Neural cell (in vitro differentiated cells): ENCODE data around the gene CRABP2. TPM values are rescaled to one million over a fixed set of nuclear protein-coding genes. Genes with fewer than 3 reads are reported as not detected.

ENCODE experiments used
- H2AFZ ChIP-seq: fragments of 200-600, 300-800 bp; sonication (generic), shearing (Covaris generic); 2 replicates; pipeline ENCODE4 v1.6.0; 2014; ENCODE audit warnings: low read depth, mild to moderate bottlenecking, antibody characterized with exemption, low read length, moderate library complexity
- H3F3A ChIP-seq: fragments of 200-600 bp; shearing (Covaris generic); 2 replicates; pipeline ENCODE4 v1.6.1; 2016; ENCODE audit warnings: mild to moderate bottlenecking, moderate library complexity, mixed read lengths, antibody characterized with exemption, low read length; ENCODE audit not compliant: insufficient read depth, poor library complexity, severe bottlenecking
- H3K27ac ChIP-seq: fragments of 200-600, 300-800 bp; sonication (generic), shearing (Covaris generic); 2 replicates; pipeline ENCODE4 v1.5.1; 2014; ENCODE audit warnings: mild to moderate bottlenecking, low read length, moderate library complexity
- H3K27me3 ChIP-seq: fragments of 300-800, 200-600 bp; sonication (generic), shearing (Covaris generic); 2 replicates; pipeline ENCODE4 v1.6.0; 2014; ENCODE audit warnings: mild to moderate bottlenecking, low read depth, low read length, moderate library complexity; ENCODE audit not compliant: insufficient read depth
- H3K36me3 ChIP-seq: fragments of 300-800, 200-600 bp; sonication (generic), shearing (Covaris generic); 2 replicates; pipeline ENCODE4 v1.5.1; 2014; ENCODE audit warnings: mild to moderate bottlenecking, antibody characterized with exemption, low read length, moderate library complexity; ENCODE audit not compliant: insufficient read depth
- H3K4me2 ChIP-seq: fragments of 300-800, 200-600 bp; sonication (generic), shearing (Covaris generic); 2 replicates; pipeline ENCODE4 v1.6.0; 2014; ENCODE audit warnings: mild to moderate bottlenecking, low read length
- H3K4me3 ChIP-seq: fragments of 300-800, 200-600 bp; sonication (generic), shearing (Covaris generic); 2 replicates; pipeline ENCODE4 v1.5.1; 2014; ENCODE audit warnings: mild to moderate bottlenecking, low read length, moderate library complexity
- H3K79me2 ChIP-seq: fragments of 200-600 bp; shearing (Covaris generic); replicated peaks from 2 replicates; pipeline ENCODE4 v1.6.0; 2014; ENCODE audit warnings: mild to moderate bottlenecking, low read length, moderate library complexity; ENCODE audit not compliant: insufficient read depth
- H3K9ac ChIP-seq: fragments of 300-800, 200-600 bp; sonication (generic), shearing (Covaris generic); 2 replicates; pipeline ENCODE4 v1.6.1; 2016; ENCODE audit warnings: mild to moderate bottlenecking, low read length, mixed read lengths
- H3K9me2 ChIP-seq: fragments of 200-600 bp; shearing (Covaris generic); 2 replicates; pipeline ENCODE4 v1.6.1; 2016; ENCODE audit warnings: mild to moderate bottlenecking, low read length, mixed read lengths; ENCODE audit not compliant: insufficient read depth
- H3K9me3 ChIP-seq: fragments of 200-600, 300-800 bp; sonication (generic), shearing (Covaris generic); 2 replicates; pipeline ENCODE4 v1.6.1; 2016; ENCODE audit warnings: mild to moderate bottlenecking, mixed run types, low read length, moderate library complexity, mixed read lengths
- H4K20me1 ChIP-seq: fragments of 200-600 bp; shearing (Covaris generic); 2 replicates; pipeline ENCODE4 v1.6.1; 2016; ENCODE audit warnings: mild to moderate bottlenecking, mixed run types; ENCODE audit not compliant: insufficient read depth
- EP300 ChIP-seq: fragments of 450-650 bp; conservative IDR thresholded peaks from 2 replicates; pipeline ENCODE4 v1.6.1; 2014; ENCODE audit warnings: antibody characterized with exemption, mild to moderate bottlenecking, moderate library complexity; ENCODE audit not compliant: poor library complexity, severe bottlenecking
- EZH2 ChIP-seq: fragments of 200-600, 300-800 bp; shearing (Covaris generic), sonication (generic); IDR thresholded peaks from 2 replicates; pipeline ENCODE4 v1.6.1; 2014; ENCODE audit warnings: antibody characterized with exemption, low read length, borderline replicate concordance, mild to moderate bottlenecking; ENCODE audit not compliant: insufficient read depth, poor library complexity, severe bottlenecking
- MXI1 ChIP-seq: fragments of 450-650 bp; conservative IDR thresholded peaks from 2 replicates; pipeline ENCODE4 v1.6.1; 2014; ENCODE audit warnings: antibody characterized with exemption, mild to moderate bottlenecking; ENCODE audit not compliant: poor library complexity, severe bottlenecking
- POLR2AphosphoS5 ChIP-seq: IDR thresholded peaks from 2 replicates; pipeline ENCODE4 v1.6.1; 2012
- RAD21 ChIP-seq: fragments of 450-650 bp; conservative IDR thresholded peaks from 2 replicates; pipeline ENCODE4 v1.6.1; 2014; ENCODE audit warnings: antibody characterized with exemption, mild to moderate bottlenecking, moderate library complexity
- SMC3 ChIP-seq: fragments of 450-650 bp; conservative IDR thresholded peaks from 2 replicates; pipeline ENCODE4 v1.6.1; 2014; ENCODE audit warnings: antibody characterized with exemption, mild to moderate bottlenecking, moderate library complexity; ENCODE audit not compliant: poor library complexity
- TAF1 ChIP-seq: IDR thresholded peaks from 2 replicates; pipeline ENCODE4 v1.6.1; 2012; ENCODE audit warnings: low read depth
- polyA plus RNA-seq: library from polyadenylated mRNA; depleted of rRNA; stranded (reverse); fragments of >200 nt; gene quantifications from 2 replicates; pipeline ENCODE4 v1.2.3, GENCODE V29; 2014
- TF ChIP-seq, protein P1 (sequence below): IDR thresholded peaks from 2 replicates; pipeline ENCODE4 v1.6.1; 2012; ENCODE audit warnings: borderline replicate concordance
- TF ChIP-seq, protein P2 (sequence below): fragments of 450-650 bp; IDR thresholded peaks from 2 replicates; pipeline ENCODE4 v1.5.1; 2014; ENCODE audit warnings: antibody characterized with exemption, mild to moderate bottlenecking, moderate library complexity; ENCODE audit not compliant: poor library complexity, severe bottlenecking

The CRABP2 gene
- polyA plus RNA-seq, 1 donor from 2014 or later = 7.7 TPM

DNA sequence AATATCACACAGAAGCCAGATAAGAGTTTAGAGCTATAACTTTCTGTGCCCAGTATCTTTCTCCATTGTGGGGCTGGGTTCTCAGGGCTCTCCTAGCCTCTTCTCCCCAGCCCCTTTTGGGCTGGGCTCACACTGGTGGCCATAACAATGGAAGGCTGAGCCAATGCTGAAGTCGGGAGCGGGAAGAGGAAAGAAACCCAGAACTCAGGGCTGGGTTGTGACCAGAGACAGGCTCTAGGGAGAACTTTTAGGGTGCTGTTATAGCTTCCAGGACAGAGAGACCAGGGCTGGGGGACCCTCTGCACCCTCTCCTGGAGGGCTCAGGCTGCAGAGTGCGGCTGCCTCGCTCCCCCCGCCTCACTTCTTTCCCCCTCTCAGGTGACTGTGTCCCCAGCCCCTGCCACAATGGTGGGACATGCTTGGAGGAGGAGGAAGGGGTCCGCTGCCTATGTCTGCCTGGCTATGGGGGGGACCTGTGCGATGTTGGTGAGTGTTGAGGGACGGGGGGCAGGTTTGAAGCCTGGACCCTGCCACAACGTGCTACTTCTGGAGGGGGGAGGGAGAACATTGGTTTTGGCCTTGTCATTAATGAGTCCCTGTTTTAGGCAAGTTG lies 49.4 kb downstream of the CRABP2 start:
- Histone ChIP-seq H3K9me2 (no peaks in the 10 kb centered on the region), H3K9ac (no peak overlapping the region), H4K20me1 (no peaks in the 10 kb centered on the region), H3K9me3 (no peaks in the 10 kb centered on the region), H3K4me2 (no peak overlapping the region), H3K79me2 (no peaks in the 10 kb centered on the region), H3K27ac (no peak overlapping the region), H3K36me3 (no peaks in the 10 kb centered on the region), H3K4me3 (no peak overlapping the region), H3F3A (no peaks in the 10 kb centered on the region), H2AFZ (no peak overlapping the region), H3K27me3 (peaks cover 59% of the 10 kb centered on the region)
- TF ChIP-seq RAD21 (no peak), SMC3 (no peak), EP300 (no peak), EZH2 (no peak), MXI1 (no peak), POLR2AphosphoS5 (no peak), TAF1 (no peak)
- TF ChIP-seq, protein P1, sequence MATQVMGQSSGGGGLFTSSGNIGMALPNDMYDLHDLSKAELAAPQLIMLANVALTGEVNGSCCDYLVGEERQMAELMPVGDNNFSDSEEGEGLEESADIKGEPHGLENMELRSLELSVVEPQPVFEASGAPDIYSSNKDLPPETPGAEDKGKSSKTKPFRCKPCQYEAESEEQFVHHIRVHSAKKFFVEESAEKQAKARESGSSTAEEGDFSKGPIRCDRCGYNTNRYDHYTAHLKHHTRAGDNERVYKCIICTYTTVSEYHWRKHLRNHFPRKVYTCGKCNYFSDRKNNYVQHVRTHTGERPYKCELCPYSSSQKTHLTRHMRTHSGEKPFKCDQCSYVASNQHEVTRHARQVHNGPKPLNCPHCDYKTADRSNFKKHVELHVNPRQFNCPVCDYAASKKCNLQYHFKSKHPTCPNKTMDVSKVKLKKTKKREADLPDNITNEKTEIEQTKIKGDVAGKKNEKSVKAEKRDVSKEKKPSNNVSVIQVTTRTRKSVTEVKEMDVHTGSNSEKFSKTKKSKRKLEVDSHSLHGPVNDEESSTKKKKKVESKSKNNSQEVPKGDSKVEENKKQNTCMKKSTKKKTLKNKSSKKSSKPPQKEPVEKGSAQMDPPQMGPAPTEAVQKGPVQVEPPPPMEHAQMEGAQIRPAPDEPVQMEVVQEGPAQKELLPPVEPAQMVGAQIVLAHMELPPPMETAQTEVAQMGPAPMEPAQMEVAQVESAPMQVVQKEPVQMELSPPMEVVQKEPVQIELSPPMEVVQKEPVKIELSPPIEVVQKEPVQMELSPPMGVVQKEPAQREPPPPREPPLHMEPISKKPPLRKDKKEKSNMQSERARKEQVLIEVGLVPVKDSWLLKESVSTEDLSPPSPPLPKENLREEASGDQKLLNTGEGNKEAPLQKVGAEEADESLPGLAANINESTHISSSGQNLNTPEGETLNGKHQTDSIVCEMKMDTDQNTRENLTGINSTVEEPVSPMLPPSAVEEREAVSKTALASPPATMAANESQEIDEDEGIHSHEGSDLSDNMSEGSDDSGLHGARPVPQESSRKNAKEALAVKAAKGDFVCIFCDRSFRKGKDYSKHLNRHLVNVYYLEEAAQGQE = no peak
- TF ChIP-seq, protein P2, sequence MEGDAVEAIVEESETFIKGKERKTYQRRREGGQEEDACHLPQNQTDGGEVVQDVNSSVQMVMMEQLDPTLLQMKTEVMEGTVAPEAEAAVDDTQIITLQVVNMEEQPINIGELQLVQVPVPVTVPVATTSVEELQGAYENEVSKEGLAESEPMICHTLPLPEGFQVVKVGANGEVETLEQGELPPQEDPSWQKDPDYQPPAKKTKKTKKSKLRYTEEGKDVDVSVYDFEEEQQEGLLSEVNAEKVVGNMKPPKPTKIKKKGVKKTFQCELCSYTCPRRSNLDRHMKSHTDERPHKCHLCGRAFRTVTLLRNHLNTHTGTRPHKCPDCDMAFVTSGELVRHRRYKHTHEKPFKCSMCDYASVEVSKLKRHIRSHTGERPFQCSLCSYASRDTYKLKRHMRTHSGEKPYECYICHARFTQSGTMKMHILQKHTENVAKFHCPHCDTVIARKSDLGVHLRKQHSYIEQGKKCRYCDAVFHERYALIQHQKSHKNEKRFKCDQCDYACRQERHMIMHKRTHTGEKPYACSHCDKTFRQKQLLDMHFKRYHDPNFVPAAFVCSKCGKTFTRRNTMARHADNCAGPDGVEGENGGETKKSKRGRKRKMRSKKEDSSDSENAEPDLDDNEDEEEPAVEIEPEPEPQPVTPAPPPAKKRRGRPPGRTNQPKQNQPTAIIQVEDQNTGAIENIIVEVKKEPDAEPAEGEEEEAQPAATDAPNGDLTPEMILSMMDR = no peak

DNA sequence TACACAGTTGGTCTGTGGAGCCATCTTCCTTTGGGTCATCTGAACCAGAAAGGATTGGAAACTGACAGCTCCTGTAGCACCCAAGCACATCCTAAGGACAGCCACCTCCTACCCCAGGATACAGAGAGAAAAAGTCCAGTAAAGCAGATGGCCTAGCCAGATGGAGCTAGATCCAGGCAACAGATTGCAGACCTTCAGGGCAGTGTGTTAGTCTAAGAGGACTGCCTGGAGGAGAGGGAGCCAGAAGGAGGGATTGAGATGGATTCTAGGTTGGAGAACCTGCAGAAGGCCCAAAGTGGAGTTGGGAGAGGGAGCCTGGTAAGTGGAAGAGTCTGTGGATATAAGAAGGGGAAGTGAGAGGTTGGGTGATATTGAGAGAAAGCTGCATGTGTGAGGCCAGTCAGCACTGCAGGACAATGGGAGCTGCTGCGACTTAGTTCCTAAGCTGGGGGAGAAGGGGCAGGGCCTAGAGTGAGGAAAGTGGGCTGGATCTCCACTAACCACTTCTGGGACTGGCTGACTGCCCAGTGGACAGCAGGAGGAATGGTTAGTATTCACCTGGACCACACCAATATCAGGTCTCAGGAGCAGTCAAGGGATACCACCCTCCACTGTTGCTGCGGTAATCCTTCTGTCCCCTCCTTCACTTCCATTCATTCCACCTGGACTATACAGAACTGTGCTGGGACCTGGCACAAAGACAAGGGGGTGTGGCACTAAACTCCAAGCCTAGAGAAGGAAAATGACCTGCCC lies 50.1 kb downstream of the CRABP2 start:
- no peak overlapping the region for H3K4me3 ChIP-seq
- H3K9me3 ChIP-seq = no peaks in the 10 kb centered on the region
- TF ChIP-seq, protein P2 = no peak
- peaks cover 60% of the 10 kb centered on the region for H3K27me3 ChIP-seq
- H3K4me2 ChIP-seq = no peak overlapping the region
- H3K27ac ChIP-seq = no peak overlapping the region
- no peaks in the 10 kb centered on the region for H3K79me2 ChIP-seq
- no peaks in the 10 kb centered on the region for H3K36me3 ChIP-seq
- H3K9ac ChIP-seq = no peak overlapping the region
- H4K20me1 ChIP-seq = no peaks in the 10 kb centered on the region
- H3K9me2 ChIP-seq = no peaks in the 10 kb centered on the region
- H3F3A ChIP-seq = no peaks in the 10 kb centered on the region
- H2AFZ ChIP-seq = no peak overlapping the region
